Measurements from ENCODE around the gene LCP1.

LCP1 gene

GRCh38 chr13:46158222-46158621, 23.8 kb downstream of the LCP1 start:
- TF ChIP-seq POLR2AphosphoS5 (IDR thresholded peaks at IDR 0.05; ENCODE audit: low read depth, low read length): no peak
- no peak for TF ChIP-seq FOXP2 (optimal IDR thresholded peaks at IDR 0.05; ENCODE audit: borderline replicate concordance, extremely low read depth, extremely low read length, insufficient read depth)
- no peak for TF ChIP-seq TAF1 (IDR thresholded peaks at IDR 0.05; ENCODE audit: borderline replicate concordance, insufficient read depth, low read length)
- TF ChIP-seq REST (IDR thresholded peaks at IDR 0.05; ENCODE audit: insufficient read depth in 1 of 2, low read depth in 2 of 2, low read length in 2 of 2): no peak
- TF ChIP-seq SIN3A (IDR thresholded peaks at IDR 0.05; ENCODE audit: borderline replicate concordance, insufficient read depth, low read length): no peak

GRCh38 chr13:46154136-46154801, 27.7 kb downstream of the LCP1 start:
- no peak for TF ChIP-seq FOXP2 (optimal IDR thresholded peaks at IDR 0.05; ENCODE audit: borderline replicate concordance, extremely low read depth, extremely low read length, insufficient read depth)

- TF ChIP-seq FOXP2 (optimal IDR thresholded peaks at IDR 0.05; ENCODE audit: borderline replicate concordance, extremely low read depth, extremely low read length, insufficient read depth) (no peak), TAF1 (IDR thresholded peaks at IDR 0.05; ENCODE audit: borderline replicate concordance, insufficient read depth, low read length) (no peak), SIN3A (IDR thresholded peaks at IDR 0.05; ENCODE audit: borderline replicate concordance, insufficient read depth, low read length) (no peak), POLR2AphosphoS5 (IDR thresholded peaks at IDR 0.05; ENCODE audit: low read depth, low read length) (no peak), REST (IDR thresholded peaks at IDR 0.05; ENCODE audit: insufficient read depth in 1 of 2, low read depth in 2 of 2, low read length in 2 of 2) (no peak)
Observed at GRCh38 chr13:46152627-46153328, 29.2 kb downstream of the LCP1 start.

- TF ChIP-seq TAF1 (IDR thresholded peaks at IDR 0.05; ENCODE audit: borderline replicate concordance, insufficient read depth, low read length) (no peak), REST (IDR thresholded peaks at IDR 0.05; ENCODE audit: insufficient read depth in 1 of 2, low read depth in 2 of 2, low read length in 2 of 2) (no peak), SIN3A (IDR thresholded peaks at IDR 0.05; ENCODE audit: borderline replicate concordance, insufficient read depth, low read length) (no peak), FOXP2 (optimal IDR thresholded peaks at IDR 0.05; ENCODE audit: borderline replicate concordance, extremely low read depth, extremely low read length, insufficient read depth) (no peak), POLR2AphosphoS5 (IDR thresholded peaks at IDR 0.05; ENCODE audit: low read depth, low read length) (no peak)
Observed at GRCh38 chr13:46150134-46150693, 31.8 kb downstream of the LCP1 start.

- TF ChIP-seq SIN3A (IDR thresholded peaks at IDR 0.05; ENCODE audit: borderline replicate concordance, insufficient read depth, low read length) (no peak), FOXP2 (optimal IDR thresholded peaks at IDR 0.05; ENCODE audit: borderline replicate concordance, extremely low read depth, extremely low read length, insufficient read depth) (no peak), REST (IDR thresholded peaks at IDR 0.05; ENCODE audit: insufficient read depth in 1 of 2, low read depth in 2 of 2, low read length in 2 of 2) (no peak), POLR2AphosphoS5 (IDR thresholded peaks at IDR 0.05; ENCODE audit: low read depth, low read length) (no peak), TAF1 (IDR thresholded peaks at IDR 0.05; ENCODE audit: borderline replicate concordance, insufficient read depth, low read length) (no peak)
Observed at GRCh38 chr13:46149272-46150133, 32.5 kb downstream of the LCP1 start.
